Dermis microvascular lymphatic vessel endothelial cell (primary cell): ENCODE measurements around the gene PRH2. TPM values are rescaled to one million over a fixed set of nuclear protein-coding genes. Genes with fewer than 3 reads are reported as not detected.

ENCODE experiments used
- DNase-seq, 2 donors: peaks; one replicate each; pipeline versions ENCODE4 v3.0.0 to v3.0.0-alpha.2; 2010; ENCODE audit warnings: low read depth in 2 of 2
- total RNA-seq: library from RNA; depleted of rRNA; stranded (reverse); fragments of >200 nt; gene quantifications from 2 replicates; pipeline ENCODE4 v1.2.1, GENCODE V29; 2014

The PRH2 gene
- total RNA-seq, result not detected in 2 replicates

- no peak for DNase-seq
Observed at GRCh38 chr12:10928746-10929286, at the start of gene PRH2. Gene PRH2 (plus strand): TSS chr12:10929236. CDS start chr12:10929274, 38 bp downstream.

GRCh38 chr12:10884086-10884725 is 44.8 kb upstream of the PRH2 start, which contains the start of gene PRH1:
Gene PRH1 (minus strand): TSS chr12:10884255. CDS start chr12:10884217, 38 bp downstream.
- DNase-seq, result no peak

- DNase-seq, result no peak
Observed at GRCh38 chr12:10889226-10889625, 39.8 kb upstream of the PRH2 start.

- DNase-seq, result no peak
Observed at GRCh38 chr12:10891937-10892336, 37.1 kb upstream of the PRH2 start.

- no peak for DNase-seq
Observed at GRCh38 chr12:10896854-10897253, 32.2 kb upstream of the PRH2 start.

- no peak for DNase-seq
Observed at GRCh38 chr12:10900530-10900929, 28.5 kb upstream of the PRH2 start.

GRCh38 chr12:10900972-10901371 is 28.1 kb upstream of the PRH2 start:
- DNase-seq, result no peak

- DNase-seq, result peak in 1 of 2 donors; percentile 4
Observed at GRCh38 chr12:10901427-10901826, 27.6 kb upstream of the PRH2 start.

GRCh38 chr12:10904686-10905085 is 24.4 kb upstream of the PRH2 start:
- no peak for DNase-seq

- no peak for DNase-seq
Observed at GRCh38 chr12:10909462-10909861, 19.6 kb upstream of the PRH2 start, which contains the start of gene TAS2R13. Gene TAS2R13 (minus strand): TSS chr12:10909562. CDS start chr12:10909298, 264 bp downstream.

- DNase-seq, result no peak
Observed at GRCh38 chr12:10910380-10910779, 18.7 kb upstream of the PRH2 start.

- no peak for DNase-seq
Observed at GRCh38 chr12:10919809-10920208, 9.2 kb upstream of the PRH2 start.

GRCh38 chr12:10926269-10926668 is 2.8 kb upstream of the PRH2 start:
- DNase-seq, result no peak

GRCh38 chr12:10936506-10936905 is 7.5 kb downstream of the PRH2 start:
- no peak for DNase-seq

- no peak for DNase-seq
Observed at GRCh38 chr12:10939163-10939562, 10.1 kb downstream of the PRH2 start, which contains the start of gene TAS2R14. Gene TAS2R14 (minus strand): TSS chr12:10939263. CDS start chr12:10939207, 56 bp downstream.

GRCh38 chr12:10940389-10940788 is 11.4 kb downstream of the PRH2 start:
- DNase-seq, result no peak

- DNase-seq, result no peak
Observed at GRCh38 chr12:10941369-10941768, 12.3 kb downstream of the PRH2 start.

GRCh38 chr12:10941916-10942607 is 13.0 kb downstream of the PRH2 start:
- no peak for DNase-seq

GRCh38 chr12:10943167-10943566 is 14.1 kb downstream of the PRH2 start:
- DNase-seq, result no peak

GRCh38 chr12:10952645-10953044 is 23.6 kb downstream of the PRH2 start:
- no peak for DNase-seq

- no peak for DNase-seq
Observed at GRCh38 chr12:10956085-10956484, 27.0 kb downstream of the PRH2 start.

GRCh38 chr12:10957741-10958140 is 28.7 kb downstream of the PRH2 start:
- DNase-seq, result no peak

GRCh38 chr12:10959804-10960203 is 30.8 kb downstream of the PRH2 start:
- peak; percentile 31 to 48 for DNase-seq
